GM19467 (cell line): Measurements from ENCODE around the gene TGFBR1.
A peak's percentile ranks its signal among the peaks of the same experiment; 100 is the strongest.

Experiments
- ATAC-seq: cut with Tn5 transposase; IDR thresholded peaks from one replicate; pipeline ENCODE4 v1.9.1; 2021; ENCODE audit warnings: mild to moderate bottlenecking, moderate library complexity; ENCODE audit not compliant: unreplicated experiment

Gene TGFBR1

GRCh38 chr9:99105152-99106043 is 485 bp downstream of the TGFBR1 start:
- peak; percentile 46 for ATAC-seq

DNA sequence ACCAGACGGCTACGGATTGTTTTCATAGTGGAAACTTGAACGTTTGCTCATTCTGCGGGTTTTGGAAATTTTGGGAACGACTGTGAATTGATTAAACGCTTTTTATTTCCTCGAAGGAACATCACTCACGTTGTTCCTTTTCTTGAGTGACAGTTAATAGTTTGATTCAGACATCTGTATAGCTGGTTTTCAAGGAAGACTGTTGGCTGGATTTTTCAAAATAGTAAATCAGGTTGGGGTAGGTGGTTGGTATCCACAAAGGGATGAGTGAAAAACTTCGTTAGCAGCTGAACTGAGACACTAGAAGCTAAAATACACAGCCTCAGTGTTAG is 1.1 kb downstream of the TGFBR1 start:
- no peak for ATAC-seq

GRCh38 chr9:99107421-99107820 is 2.5 kb downstream of the TGFBR1 start:
- no peak for ATAC-seq

DNA sequence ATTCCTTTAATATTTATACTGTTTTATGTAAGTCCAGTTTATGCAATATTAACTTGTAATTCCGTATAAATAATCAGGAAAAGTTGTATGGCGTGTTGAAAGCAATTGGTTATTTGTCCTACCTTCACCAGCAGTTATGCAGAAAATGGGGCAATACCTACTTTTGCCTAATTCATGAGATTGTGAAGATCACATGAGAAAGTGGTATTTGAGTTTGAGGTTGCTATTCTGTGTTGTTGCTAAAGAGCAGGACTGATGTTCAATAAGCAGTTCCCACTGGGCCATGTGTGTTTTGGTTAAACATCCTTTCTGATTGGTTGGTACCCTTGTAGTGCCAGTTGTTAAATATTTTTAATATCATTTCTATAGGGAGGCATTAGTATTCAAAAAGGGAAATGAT is 3.2 kb downstream of the TGFBR1 start:
- ATAC-seq: no peak

- ATAC-seq: no peak
These were observed 4.6 kb downstream of the TGFBR1 start for GRCh38 chr9:99109522-99109921.

DNA sequence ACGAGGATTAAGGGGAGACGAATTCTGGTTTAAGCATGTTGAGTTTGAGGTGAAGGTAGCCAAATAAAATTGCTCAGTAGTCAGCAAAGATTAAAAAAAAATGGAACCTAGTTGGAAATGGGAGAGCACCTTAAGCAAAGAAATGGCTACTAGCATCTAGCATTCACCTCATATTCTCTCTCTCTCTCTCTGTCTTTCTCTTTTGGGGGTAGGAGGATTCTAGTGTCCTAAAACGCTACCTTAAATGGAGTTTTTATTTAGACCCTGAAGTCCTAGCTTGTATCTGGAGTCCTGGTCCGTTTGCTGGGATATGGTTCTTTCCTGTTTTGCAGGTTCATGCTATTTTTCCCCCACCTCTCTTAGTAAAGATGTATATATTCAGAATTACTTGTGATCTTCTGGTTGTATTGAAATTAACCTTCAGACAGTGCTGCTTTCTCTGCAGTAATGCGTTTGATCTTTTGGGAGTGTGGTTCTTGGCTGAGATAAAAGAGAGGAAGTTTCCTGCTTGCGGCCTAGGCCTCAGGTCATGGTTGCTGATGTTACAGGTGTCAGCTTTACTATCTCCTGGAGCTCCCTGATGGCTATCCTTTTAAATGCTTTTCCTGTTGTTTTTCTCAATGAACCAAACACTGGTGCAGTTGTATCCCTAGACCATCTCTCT is 8.0 kb downstream of the TGFBR1 start:
- no peak for ATAC-seq

- ATAC-seq: no peak
These were observed 8.6 kb downstream of the TGFBR1 start for GRCh38 chr9:99113414-99114048.

GRCh38 chr9:99114049-99114440 is 9.1 kb downstream of the TGFBR1 start:
- no peak for ATAC-seq

GRCh38 chr9:99114846-99115500 is 10.1 kb downstream of the TGFBR1 start:
- no peak for ATAC-seq

DNA sequence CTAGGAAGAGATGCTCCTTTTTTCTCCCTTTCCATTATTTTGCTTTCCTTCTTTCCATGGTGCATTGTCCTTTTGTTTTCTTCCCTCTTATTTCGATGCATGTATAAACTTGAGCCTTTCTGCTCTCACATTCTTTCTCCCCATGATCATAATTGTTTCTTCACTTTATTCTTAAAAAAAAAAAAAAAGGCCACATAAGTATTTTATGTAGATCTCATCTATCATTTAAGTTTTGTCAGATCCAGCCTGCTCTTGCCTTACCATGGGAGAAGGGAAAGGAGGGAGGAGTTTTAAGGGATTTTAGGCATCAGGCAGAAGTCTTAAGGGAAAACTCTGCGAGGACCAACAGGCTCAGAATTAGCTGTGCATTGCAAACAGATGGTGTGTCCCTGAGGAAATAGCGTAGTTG is 11.1 kb downstream of the TGFBR1 start:
- no peak for ATAC-seq

DNA sequence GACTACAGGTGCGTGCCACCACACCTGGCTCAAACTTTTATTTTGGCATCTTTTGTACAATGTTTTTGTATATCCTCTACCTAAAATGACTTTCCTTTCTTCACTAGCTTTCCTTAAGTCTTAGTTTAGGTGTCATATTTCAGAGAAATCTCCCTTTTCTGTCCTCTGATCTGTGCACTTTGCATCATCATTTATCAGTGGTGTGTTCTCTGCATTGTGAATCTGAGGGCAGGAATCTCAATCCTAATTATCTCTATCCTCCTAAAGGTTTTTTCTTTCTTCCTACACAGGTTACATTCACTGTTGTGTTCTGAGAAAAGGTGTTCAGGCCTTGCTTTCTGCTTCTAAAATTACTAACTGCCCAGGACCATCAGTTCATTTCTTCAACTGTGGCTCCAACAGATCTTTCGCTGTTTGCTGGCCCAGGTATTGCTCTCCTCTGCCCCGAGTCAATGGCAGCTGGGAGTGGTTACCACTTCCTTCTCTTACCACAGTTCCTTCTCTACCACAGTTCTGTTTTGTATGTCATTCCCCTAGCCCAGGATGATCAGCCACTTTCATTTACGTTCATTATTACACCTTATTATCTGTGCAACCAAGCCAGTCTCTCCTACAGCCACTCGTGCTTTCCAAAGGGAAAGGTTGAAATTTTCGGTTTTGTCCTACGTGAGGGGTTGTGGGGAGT is 14.0 kb downstream of the TGFBR1 start:
- peak; percentile 99 for ATAC-seq

DNA sequence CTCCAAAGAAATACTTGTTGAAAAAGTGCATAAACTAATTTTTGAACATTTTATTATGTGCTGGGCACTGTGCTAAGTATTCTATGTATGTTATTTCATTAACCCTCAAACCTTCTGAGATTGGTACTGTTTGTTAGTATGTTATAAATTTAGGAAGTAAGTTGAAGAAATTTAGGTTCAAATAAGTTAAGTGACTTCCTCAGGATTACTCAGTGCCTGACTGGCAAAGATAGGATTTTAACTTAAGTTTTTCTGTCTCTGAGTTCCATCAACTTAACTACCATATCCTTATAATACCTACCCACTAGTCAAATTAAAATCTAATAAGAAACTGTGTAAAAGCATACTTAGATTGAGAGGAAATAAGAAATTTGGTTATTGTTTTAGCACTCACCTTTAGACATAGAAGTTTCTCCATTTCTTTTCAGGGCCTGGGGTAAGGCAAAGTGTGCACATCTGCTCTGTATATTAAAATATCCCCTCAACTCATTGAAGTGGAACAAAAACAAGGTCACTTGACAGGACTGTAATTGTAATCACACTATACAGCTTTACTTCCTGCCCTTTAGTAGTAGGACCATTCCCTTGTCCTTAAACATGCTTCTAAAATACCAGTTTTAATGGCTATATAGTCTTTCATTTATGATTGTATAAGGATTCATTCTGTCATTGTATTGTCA is 15.2 kb downstream of the TGFBR1 start:
- ATAC-seq: no peak

GRCh38 chr9:99121604-99122003 is 16.7 kb downstream of the TGFBR1 start:
- no peak for ATAC-seq

DNA sequence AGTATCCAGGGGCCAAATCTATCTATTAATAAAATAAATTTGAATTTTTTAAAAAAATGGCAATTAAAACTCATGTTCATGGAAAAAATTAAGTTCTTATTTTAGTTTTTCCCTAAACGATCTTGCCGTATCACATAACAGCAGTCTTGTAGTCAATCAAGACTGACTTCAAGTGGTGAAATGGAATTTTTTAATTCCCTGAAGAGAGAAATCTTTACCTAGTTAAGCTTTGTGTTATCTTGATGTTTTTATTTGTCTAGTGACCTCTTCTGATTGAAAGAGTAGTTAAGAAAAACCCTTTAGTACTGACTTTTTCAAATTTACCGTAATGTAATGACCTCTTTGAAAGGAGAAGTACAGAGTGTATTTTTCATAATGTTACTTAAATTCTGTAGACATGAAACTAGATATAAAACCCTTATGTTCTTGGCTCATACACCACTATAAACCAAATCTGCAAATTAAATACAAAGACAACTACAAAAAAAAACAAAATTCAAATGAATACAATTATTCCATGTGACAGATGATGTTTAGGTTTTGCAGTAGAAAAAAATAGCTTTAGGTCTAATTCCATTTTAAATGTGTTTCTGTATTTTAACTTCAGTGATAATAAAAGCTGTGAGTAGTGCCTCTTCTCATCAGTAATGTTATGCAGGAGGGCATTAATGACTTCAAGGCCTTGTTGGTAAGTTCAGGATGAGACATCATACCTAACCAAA is 19.8 kb downstream of the TGFBR1 start:
- ATAC-seq: no peak

- no peak for ATAC-seq
These were observed 20.5 kb downstream of the TGFBR1 start for GRCh38 chr9:99125446-99125845.

- no peak for ATAC-seq
These were observed 21.4 kb downstream of the TGFBR1 start for GRCh38 chr9:99126312-99126711.

GRCh38 chr9:99127356-99128132 is 22.6 kb downstream of the TGFBR1 start:
- ATAC-seq: no peak

DNA sequence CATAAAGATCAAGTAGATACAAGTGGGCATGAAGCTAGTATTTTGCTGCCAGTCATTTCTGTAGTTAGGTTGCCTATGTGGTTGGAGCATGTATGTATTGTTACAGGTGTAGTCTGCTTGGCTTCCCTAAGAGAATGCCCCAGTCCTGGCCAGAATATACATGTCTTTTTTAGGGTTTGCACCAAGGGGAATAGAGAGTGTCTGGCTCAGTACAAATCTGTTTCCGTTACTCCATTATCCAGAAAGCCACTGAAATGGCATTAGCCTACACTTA is 23.2 kb downstream of the TGFBR1 start:
- no peak for ATAC-seq

GRCh38 chr9:99129091-99129490 is 24.2 kb downstream of the TGFBR1 start:
- ATAC-seq: no peak
